PC-3 (cell line): ENCODE data around the gene CFAP54. TPM values are rescaled to one million over a fixed set of nuclear protein-coding genes. Genes with fewer than 3 reads are reported as not detected.

ENCODE experiments used
- ATAC-seq: fragments of 200-7000 bp; cut with Tn5 transposase; 2 replicates; pipeline ENCODE4 v1.9.1; 2020; ENCODE audit warnings: mild to moderate bottlenecking, moderate library complexity
- BruUV-seq: library from RNA; stranded (reverse); fragments of 400-500 nt; replicated peaks from 2 replicates; lab custom pipeline; 2021; lab: Mats Ljungman, UMichigan
- CTCF ChIA-PET: fragments of 300-600 bp; sonication (Branson Sonifier 250); formaldehyde crosslinking; loops from one replicate; lab custom pipeline; 2022; ENCODE audit warnings: antibody characterized with exemption; lab: Charles Lee
- POLR2A ChIA-PET: fragments of 300-600 bp; sonication (Branson Sonifier 250); formaldehyde crosslinking; loops from one replicate; lab custom pipeline; 2022; ENCODE audit warnings: antibody characterized with exemption; ENCODE audit not compliant: unreplicated experiment; lab: Charles Lee
- DNase-seq: peaks from one replicate; pipeline ENCODE4 v3.0.0-alpha.2; 2015
- H2AFZ ChIP-seq: fragments of 300-600 bp; sonication (generic); 2 replicates; pipeline ENCODE4 v1.6.0; 2016; ENCODE audit warnings: antibody characterized with exemption, low read length
- H3F3A ChIP-seq: fragments of 300-600 bp; sonication (generic); one replicate; pipeline ENCODE4 v1.6.0; 2017; ENCODE audit warnings: antibody characterized with exemption, low read length, control low read depth, mild to moderate bottlenecking; ENCODE audit not compliant: unreplicated experiment
- H3K27ac ChIP-seq: fragments of 300-600 bp; sonication (generic); 2 replicates; pipeline ENCODE4 v1.5.1; 2016; ENCODE audit warnings: mild to moderate bottlenecking, low read length
- H3K27me3 ChIP-seq: fragments of 300-600 bp; sonication (generic); 2 replicates; pipeline ENCODE4 v1.6.1; 2016; ENCODE audit warnings: low read length, mixed read lengths
- H3K36me3 ChIP-seq: fragments of 300-600 bp; sonication (generic); 2 replicates; pipeline ENCODE4 v1.6.1; 2016; ENCODE audit warnings: low read depth, mixed run types, low read length, mixed read lengths
- H3K4me1 ChIP-seq: fragments of 300-600 bp; sonication (generic); 2 replicates; pipeline ENCODE4 v1.5.1; 2016; ENCODE audit warnings: low read length; ENCODE audit not compliant: insufficient read depth
- H3K4me2 ChIP-seq: fragments of 300-600 bp; sonication (generic); 2 replicates; pipeline ENCODE4 v1.6.0; 2016; ENCODE audit warnings: low read length
- H3K4me3 ChIP-seq: fragments of 300-600 bp; sonication (generic); 2 replicates; pipeline ENCODE4 v1.5.1; 2016; ENCODE audit warnings: mild to moderate bottlenecking, low read length, mixed read lengths
- H3K79me2 ChIP-seq: fragments of 300-600 bp; sonication (generic); 2 replicates; pipeline ENCODE4 v1.6.1; 2017; ENCODE audit warnings: low read length, mixed read lengths
- H3K9ac ChIP-seq: fragments of 300-600 bp; sonication (generic); 2 replicates; pipeline ENCODE4 v1.6.0; 2016; ENCODE audit warnings: mild to moderate bottlenecking, low read length
- H3K9me2 ChIP-seq: fragments of 300-600 bp; sonication (generic); replicated peaks from 2 replicates; pipeline ENCODE4 v1.6.1; 2016; ENCODE audit warnings: mixed run types, low read length, mixed read lengths
- H3K9me3 ChIP-seq: fragments of 300-600 bp; sonication (generic); 2 replicates; pipeline ENCODE4 v1.6.1; 2016; ENCODE audit warnings: low read length, mixed read lengths
- H4K20me1 ChIP-seq: fragments of 300-600 bp; sonication (generic); 2 replicates; pipeline ENCODE4 v1.6.1; 2016; ENCODE audit warnings: low read length, mixed read lengths
- CTCF ChIP-seq: fragments of 300-600 bp; sonication (generic); conservative IDR thresholded peaks from 2 replicates; pipeline ENCODE4 v1.5.1; 2017; ENCODE audit warnings: antibody characterized with exemption, low read depth, mild to moderate bottlenecking, low read length
- EZH2 ChIP-seq: fragments of 300-600 bp; sonication (generic); IDR thresholded peaks from one replicate; pipeline ENCODE4 v1.6.1; 2017; ENCODE audit warnings: antibody characterized with exemption, mild to moderate bottlenecking, low read length; ENCODE audit not compliant: unreplicated experiment
- EZH2phosphoT487 ChIP-seq: fragments of 300-600 bp; sonication (generic); IDR thresholded peaks from 2 replicates; pipeline ENCODE4 v1.6.1; 2018; ENCODE audit warnings: mild to moderate bottlenecking, antibody characterized with exemption, low read length, borderline replicate concordance
- intact Hi-C: fragments of 100-400 bp; cut with micrococcal nuclease; formaldehyde crosslinking; loops from 2 replicates; pipeline ENCODE4 v1.9.0; 2023
- total RNA-seq: library from RNA; depleted of rRNA; stranded (reverse); fragments of >200 nt; gene quantifications from 2 replicates; pipeline ENCODE4 v1.2.3, GENCODE V29; 2014

Gene CFAP54
- total RNA-seq, 1 experiment from 2014 or later: 0.77 TPM

GRCh38 chr12:96462571-96463280 lies 26.7 kb upstream of the CFAP54 start:
- no peak for TF ChIP-seq EZH2phosphoT487
- TF ChIP-seq CTCF: no peak
- no peak for TF ChIP-seq EZH2
- ATAC-seq (no peak), DNase-seq (no peak)
- no peaks in the 10 kb centered on the region for H3K27me3 ChIP-seq
- no peaks in the 10 kb centered on the region for H3K36me3 ChIP-seq
- H3K4me2 ChIP-seq: no peak overlapping the region
- H3K79me2 ChIP-seq: no peaks in the 10 kb centered on the region
- peaks cover 17% of the 10 kb centered on the region for H3K4me1 ChIP-seq
- H2AFZ ChIP-seq: no peak overlapping the region
- CTCF ChIA-PET: no interaction called here
- no peak overlapping the region for H3K27ac ChIP-seq
- no peaks in the 10 kb centered on the region for H3K9me3 ChIP-seq
- H3F3A ChIP-seq: no peaks in the 10 kb centered on the region
- no peak overlapping the region for H3K9ac ChIP-seq
- POLR2A ChIA-PET: no interaction called here
- no peak overlapping the region for H3K4me3 ChIP-seq
- no peaks in the 10 kb centered on the region for H4K20me1 ChIP-seq
- H3K9me2 ChIP-seq: no peaks in the 10 kb centered on the region
- intact Hi-C loops: no loop called here
- BruUV-seq: no TSS peak

DNA sequence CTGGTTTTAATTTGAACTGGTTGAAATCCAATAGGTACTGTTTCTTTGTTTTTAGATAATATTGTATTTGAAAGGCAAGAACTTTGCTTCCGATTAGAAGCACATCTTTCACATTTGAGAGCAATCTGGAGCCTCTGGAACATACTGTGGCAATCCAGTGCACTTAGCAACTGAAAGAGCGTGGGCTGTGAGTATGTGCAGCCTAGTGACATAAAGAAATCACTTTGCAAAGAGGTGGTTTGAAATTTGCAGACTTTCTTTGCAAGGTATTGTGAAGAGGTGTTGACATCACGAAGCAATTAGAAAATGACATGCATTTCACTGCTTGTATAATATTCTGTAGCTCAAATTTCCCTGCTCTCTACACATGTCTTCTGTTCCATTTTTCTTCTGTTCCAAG lies 23.5 kb upstream of the CFAP54 start:
- POLR2A ChIA-PET: no interaction called here
- intact Hi-C loops: loop anchor here (2.0 kb wide), 2 partner anchors 21 to 65 kb away; partner anchors contain the start of gene CDK17
- no peaks in the 10 kb centered on the region for H3K36me3 ChIP-seq
- no peak overlapping the region for H2AFZ ChIP-seq
- H3K9me2 ChIP-seq: no peaks in the 10 kb centered on the region
- H3K27me3 ChIP-seq: no peaks in the 10 kb centered on the region
- H3K9me3 ChIP-seq: peaks cover 3% of the 10 kb centered on the region; the same call in 1 of the 2 replicates
- H3K27ac ChIP-seq: no peak overlapping the region
- no peak for TF ChIP-seq EZH2
- TF ChIP-seq EZH2phosphoT487: no peak
- no peak for TF ChIP-seq CTCF
- no peaks in the 10 kb centered on the region for H3K79me2 ChIP-seq
- H3K4me3 ChIP-seq: no peak overlapping the region
- no peak overlapping the region for H3K9ac ChIP-seq
- peaks cover 20% of the 10 kb centered on the region for H3K4me1 ChIP-seq
- no peaks in the 10 kb centered on the region for H3F3A ChIP-seq
- H3K4me2 ChIP-seq: no peak overlapping the region
- BruUV-seq: no TSS peak
- DNase-seq (no peak), ATAC-seq (no peak)
- no peaks in the 10 kb centered on the region for H4K20me1 ChIP-seq
- CTCF ChIA-PET: no interaction called here
